ENCODE results near the gene HSF2BP.

The HSF2BP gene

DNA sequence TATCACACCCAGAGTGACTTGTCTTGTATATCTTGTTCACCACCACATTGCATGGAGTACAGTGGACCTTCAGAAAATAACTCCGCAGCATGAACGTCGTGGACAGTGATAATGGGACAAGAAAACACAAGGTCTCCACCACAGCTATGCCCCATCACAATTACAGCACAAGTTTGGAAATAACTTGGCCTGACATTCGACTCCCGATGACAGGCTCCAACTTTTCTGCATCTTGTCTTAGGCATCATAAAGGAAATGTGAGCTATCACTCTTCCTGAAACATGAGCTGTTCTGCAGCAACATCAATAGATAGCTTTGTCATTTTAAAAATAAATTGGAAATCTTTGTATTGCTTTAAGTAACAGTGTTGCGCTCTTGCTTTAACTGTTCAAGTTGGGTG, 3.0 kb upstream of the HSF2BP start:
- Histone ChIP-seq H3K27ac (no peak overlapping the region), H3K9me3 (ENCODE audit: severe bottlenecking) (no peaks in the 10 kb centered on the region), H3K4me3 (ENCODE audit: low read depth, low read length) (no peak overlapping the region), H3K36me3 (peaks cover 61% of the 10 kb centered on the region), H3K27me3 (ENCODE audit: insufficient read depth, low read depth, severe bottlenecking) (no peaks in the 10 kb centered on the region)
- no peak for DNase-seq
- TF ChIP-seq, protein P1, sequence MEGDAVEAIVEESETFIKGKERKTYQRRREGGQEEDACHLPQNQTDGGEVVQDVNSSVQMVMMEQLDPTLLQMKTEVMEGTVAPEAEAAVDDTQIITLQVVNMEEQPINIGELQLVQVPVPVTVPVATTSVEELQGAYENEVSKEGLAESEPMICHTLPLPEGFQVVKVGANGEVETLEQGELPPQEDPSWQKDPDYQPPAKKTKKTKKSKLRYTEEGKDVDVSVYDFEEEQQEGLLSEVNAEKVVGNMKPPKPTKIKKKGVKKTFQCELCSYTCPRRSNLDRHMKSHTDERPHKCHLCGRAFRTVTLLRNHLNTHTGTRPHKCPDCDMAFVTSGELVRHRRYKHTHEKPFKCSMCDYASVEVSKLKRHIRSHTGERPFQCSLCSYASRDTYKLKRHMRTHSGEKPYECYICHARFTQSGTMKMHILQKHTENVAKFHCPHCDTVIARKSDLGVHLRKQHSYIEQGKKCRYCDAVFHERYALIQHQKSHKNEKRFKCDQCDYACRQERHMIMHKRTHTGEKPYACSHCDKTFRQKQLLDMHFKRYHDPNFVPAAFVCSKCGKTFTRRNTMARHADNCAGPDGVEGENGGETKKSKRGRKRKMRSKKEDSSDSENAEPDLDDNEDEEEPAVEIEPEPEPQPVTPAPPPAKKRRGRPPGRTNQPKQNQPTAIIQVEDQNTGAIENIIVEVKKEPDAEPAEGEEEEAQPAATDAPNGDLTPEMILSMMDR (IDR thresholded peaks at IDR 0.05; ENCODE audit: low read depth, low read length), result no peak

DNA sequence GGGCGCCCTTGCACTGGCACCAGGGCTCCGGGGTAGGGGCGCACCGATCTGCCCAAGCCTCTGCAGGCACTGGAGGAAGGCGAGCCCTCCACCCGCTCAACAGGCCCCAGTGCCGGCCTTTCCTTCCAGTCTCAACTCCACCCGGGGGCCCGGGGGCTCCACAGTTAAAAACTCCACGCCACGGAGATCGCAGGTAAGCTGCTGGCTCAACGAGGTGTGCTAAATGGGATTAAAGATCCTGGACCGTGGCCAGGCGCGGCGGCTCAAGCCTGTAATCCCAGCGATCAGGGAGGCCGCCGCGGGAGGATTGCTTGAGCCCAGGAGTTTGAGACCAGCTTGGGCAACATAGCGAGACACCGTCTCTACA, 536 bp downstream of the HSF2BP start:
- Histone ChIP-seq H3K36me3 (peaks cover 29% of the 10 kb centered on the region), H3K27me3 (ENCODE audit: insufficient read depth, low read depth, severe bottlenecking) (no peaks in the 10 kb centered on the region), H3K9me3 (ENCODE audit: severe bottlenecking) (no peaks in the 10 kb centered on the region), H3K4me3 (ENCODE audit: low read depth, low read length) (peak overlapping the region; percentile 44), H3K27ac (peak overlapping the region; percentile 91)
- TF ChIP-seq, protein P1 (IDR thresholded peaks at IDR 0.05; ENCODE audit: low read depth, low read length), result no peak
- peak; percentile 94 for DNase-seq

DNA sequence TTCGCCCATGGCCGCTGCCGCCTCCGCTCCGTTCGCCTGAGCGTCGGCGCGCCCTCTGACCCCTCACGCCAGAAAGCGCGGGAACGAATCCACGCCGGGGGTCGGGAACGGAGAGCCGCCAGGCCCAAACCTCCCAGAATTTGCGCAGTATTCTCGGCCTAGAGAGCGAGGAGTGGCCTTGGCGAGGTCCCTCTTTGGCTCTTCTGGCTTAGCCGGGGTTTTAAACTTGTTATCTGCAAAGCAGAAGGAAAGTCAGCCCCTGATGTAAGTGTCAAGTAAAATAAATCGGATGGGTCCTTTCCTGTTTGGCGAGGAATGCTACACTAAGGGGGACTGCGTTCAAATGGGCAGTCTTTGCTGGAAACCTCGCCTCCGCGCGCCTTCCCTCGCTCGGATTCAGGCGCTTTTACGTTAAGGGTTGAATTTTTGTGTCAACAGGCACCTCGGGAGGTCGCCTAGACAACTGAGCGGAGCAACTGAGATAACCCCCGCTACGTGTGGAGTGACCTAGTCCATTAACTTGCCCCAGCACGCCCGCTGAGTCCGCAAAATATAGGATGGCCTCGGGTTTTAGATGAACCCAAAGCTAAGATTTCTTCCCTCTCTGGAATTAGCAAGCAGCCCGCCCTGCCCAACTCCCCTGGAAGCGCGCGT, 1.1 kb downstream of the HSF2BP start:
- no peaks in the 10 kb centered on the region for H3K27me3 ChIP-seq (ENCODE audit: insufficient read depth, low read depth, severe bottlenecking)
- TF ChIP-seq, protein P1 (IDR thresholded peaks at IDR 0.05; ENCODE audit: low read depth, low read length), result no peak
- H3K9me3 ChIP-seq (ENCODE audit: severe bottlenecking), result no peaks in the 10 kb centered on the region
- H3K36me3 ChIP-seq, result peaks cover 28% of the 10 kb centered on the region
- no peak overlapping the region for H3K4me3 ChIP-seq (ENCODE audit: low read depth, low read length)
- DNase-seq, result peak; percentile 32
- H3K27ac ChIP-seq, result peak overlapping the region; percentile 91

DNA sequence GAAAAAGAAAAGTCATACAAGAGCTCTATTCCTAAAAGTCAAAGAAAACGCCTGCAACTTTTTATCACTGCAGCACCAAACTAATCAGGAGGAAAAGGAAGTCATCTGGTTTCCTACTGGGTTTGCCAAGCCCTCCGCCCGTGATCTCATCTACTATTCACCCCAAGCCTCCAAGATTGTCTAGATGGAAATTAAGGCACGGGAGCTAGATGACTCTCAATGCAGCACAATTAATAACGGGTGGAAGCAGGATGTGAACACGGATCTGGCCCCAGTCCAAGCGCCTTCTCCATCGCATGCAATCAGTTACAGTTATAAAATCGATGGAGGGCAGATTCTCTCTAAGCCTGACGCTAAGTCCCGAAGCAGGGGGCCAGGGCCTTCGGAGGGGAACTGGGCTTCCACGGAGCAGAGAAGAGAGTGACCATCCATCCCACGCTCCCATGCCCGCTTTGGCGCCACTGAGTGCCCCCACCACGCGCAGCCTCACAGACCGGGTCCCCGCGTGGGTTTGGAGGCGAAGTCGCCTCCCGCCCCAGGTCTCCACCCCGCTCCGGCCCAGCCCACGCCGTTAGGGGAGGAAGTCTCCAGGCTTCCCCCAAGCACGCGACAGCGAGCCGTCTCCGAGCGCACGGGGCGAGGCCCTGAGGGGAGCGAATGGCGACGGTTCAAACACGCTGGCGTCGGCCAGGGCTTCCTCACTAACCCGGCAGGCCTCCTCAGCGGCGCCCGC, 1.8 kb downstream of the HSF2BP start:
- Histone ChIP-seq H3K36me3 (peaks cover 21% of the 10 kb centered on the region), H3K9me3 (ENCODE audit: severe bottlenecking) (no peaks in the 10 kb centered on the region), H3K4me3 (ENCODE audit: low read depth, low read length) (no peak overlapping the region), H3K27ac (no peak overlapping the region), H3K27me3 (ENCODE audit: insufficient read depth, low read depth, severe bottlenecking) (no peaks in the 10 kb centered on the region)
- DNase-seq, result no peak
- TF ChIP-seq, protein P1 (IDR thresholded peaks at IDR 0.05; ENCODE audit: low read depth, low read length), result no peak

DNA sequence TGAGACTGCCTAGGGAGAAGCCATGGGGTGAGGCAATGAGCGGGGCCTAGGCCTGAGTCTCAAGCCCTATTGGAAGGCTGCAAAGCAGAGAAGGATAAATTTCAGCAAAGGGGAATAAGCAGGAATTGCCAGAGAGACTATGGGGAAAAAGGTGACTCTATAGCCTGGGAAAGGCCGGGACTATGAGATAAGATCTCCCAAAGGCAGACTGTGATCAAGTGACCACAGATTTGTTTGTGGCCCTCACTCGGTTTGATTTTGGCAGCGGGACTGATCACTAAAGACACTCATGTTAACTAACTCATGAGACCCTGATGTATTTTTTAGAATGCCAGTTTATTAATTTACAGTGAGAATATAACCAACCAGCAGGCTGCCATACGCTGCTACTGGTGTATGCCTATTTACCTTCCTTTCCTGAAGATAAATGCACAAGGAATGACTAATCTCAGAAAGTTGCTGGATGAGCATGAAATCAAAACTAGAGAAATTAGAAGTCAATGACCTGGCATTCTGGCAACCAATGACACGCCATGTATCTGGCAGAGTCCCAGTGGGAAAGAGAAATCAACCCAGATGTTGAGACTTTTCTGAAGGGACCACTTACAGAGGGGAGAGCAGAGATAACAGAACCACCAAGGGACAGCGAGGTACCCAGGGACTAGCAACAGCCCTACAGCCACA, 4.3 kb downstream of the HSF2BP start:
- Histone ChIP-seq H3K27ac (no peak overlapping the region), H3K36me3 (peaks cover 4% of the 10 kb centered on the region; the same call in 1 of the 2 replicates)

More for the DNA sequence above, 4.3 kb downstream of the HSF2BP start:
- no peak for DNase-seq
- Histone ChIP-seq H3K27me3 (ENCODE audit: insufficient read depth, low read depth, severe bottlenecking) (no peaks in the 10 kb centered on the region), H3K4me3 (ENCODE audit: low read depth, low read length) (no peak overlapping the region), H3K9me3 (ENCODE audit: severe bottlenecking) (no peaks in the 10 kb centered on the region)
- TF ChIP-seq, protein P1 (IDR thresholded peaks at IDR 0.05; ENCODE audit: low read depth, low read length), result no peak

All from WERI-Rb-1 (cell line).